ENCODE results near the gene RASIP1.
"Not testable (repeated sequence)": the region's sequence is repeated elsewhere in the genome, so short reads cannot be mapped to it uniquely, and the experiment has no call there.

DNA sequence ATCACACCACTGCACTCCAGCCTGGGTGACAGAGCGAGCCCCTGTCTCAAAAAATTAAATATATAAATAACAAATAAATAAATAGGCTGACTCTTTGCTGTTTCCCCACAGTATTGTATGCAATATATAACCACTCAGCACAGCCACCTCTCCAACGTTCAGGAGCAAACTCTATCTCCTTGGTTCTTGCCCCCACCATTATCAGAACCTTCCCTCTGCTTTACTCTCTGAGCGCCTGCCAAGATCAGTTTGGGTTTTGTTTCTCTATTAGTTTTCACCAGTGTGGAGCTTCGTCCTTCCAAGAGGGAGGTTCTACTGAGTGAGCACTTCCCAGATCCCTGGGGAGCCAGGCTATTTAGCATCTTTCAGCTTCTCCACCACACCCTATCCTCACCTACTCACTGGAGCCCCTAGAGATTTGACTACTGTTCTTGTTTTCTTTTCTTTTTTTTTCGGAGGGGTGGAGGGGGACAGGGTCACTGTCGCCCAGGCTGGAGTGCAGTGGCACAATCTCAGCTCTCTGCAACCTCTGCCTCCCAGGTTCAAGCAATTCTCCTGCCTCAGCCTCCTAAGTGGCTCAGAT, 27.9 kb upstream of the RASIP1 start:
- TF ChIP-seq, protein P1, sequence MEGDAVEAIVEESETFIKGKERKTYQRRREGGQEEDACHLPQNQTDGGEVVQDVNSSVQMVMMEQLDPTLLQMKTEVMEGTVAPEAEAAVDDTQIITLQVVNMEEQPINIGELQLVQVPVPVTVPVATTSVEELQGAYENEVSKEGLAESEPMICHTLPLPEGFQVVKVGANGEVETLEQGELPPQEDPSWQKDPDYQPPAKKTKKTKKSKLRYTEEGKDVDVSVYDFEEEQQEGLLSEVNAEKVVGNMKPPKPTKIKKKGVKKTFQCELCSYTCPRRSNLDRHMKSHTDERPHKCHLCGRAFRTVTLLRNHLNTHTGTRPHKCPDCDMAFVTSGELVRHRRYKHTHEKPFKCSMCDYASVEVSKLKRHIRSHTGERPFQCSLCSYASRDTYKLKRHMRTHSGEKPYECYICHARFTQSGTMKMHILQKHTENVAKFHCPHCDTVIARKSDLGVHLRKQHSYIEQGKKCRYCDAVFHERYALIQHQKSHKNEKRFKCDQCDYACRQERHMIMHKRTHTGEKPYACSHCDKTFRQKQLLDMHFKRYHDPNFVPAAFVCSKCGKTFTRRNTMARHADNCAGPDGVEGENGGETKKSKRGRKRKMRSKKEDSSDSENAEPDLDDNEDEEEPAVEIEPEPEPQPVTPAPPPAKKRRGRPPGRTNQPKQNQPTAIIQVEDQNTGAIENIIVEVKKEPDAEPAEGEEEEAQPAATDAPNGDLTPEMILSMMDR (IDR thresholded peaks at IDR 0.05; ENCODE audit: borderline replicate concordance, extremely low read depth, low read length, poor library complexity, severe bottlenecking): not testable (repeated sequence)
- not testable (repeated sequence) for TF ChIP-seq EZH2 (IDR thresholded peaks at IDR 0.05; ENCODE audit: borderline replicate concordance, low read depth, low read length, severe bottlenecking)
